GM19035 (cell line): ENCODE measurements around the gene C19orf73.
A peak's percentile ranks its signal among the peaks of the same experiment; 100 is the strongest.

Experiments used
- ATAC-seq: cut with Tn5 transposase; IDR thresholded peaks from one replicate; pipeline ENCODE4 v1.9.1; 2021; ENCODE audit not compliant: unreplicated experiment

Gene C19orf73

DNA sequence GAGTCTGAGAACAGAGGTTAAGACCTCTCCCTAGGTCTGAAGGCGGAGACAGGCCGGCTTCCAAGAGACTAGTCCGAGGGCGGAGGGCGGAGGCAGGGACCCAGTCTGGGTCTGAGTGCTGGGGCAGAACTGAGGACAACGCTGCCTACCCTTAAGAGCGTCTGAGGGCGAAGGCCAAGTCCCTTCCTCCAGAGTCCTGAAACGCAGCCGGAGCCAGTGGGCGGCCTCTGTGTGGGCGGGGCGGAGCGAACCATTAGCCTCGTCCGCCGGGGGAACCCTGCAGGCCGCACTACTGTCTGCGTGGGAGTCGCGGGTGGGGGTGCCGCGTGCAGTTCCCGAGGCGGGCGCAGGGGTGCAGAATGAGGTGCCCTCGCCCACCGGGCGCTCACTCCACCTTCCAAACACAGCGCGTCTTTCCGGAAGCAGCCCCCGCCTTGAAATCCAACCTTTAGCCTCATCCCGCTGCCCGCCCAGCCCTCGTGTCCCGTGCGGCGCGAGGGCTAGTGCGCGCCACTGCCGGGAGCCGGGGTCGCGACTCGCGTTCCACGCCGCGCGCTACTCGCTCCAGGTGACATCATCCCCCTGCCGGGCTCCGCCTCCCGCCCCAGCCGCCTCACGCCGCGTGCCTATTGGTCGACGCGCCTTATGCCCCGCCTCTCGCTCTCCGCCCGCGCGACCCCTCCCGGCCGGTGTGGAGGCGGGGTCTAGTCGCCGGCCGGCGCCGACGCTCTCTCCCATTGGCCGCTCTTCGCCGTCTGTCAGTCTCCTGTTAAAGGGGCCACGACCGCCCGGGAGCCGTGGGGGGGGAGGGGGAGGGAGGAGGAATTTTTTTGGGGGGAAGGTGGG is at the start of gene C19orf73:
Gene C19orf73 (minus strand): TSS at position 579 of the 846 bp plus-strand sequence. CDS start 121 bp downstream, at position 458.
- peak; percentile 75 for ATAC-seq

DNA sequence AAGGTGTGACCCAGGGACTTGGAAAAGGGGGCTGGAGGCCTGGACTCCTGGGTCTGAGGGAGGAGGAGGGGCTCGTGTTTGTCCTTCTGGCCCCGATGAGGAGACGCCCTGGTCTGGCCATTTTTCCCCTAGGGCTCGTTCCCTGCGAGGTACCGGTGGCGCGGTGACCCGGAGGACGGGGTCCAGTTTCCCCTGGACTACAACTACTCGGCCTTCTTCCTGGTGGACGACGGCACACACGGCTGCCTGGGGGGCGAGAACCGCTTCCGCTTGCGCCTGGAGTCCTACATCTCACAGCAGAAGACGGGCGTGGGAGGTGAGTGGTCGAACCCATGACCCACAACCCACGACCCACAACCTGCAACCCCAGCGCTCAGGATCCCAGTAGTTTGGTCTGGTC is 49.5 kb upstream of the C19orf73 start:
- ATAC-seq: no peak

DNA sequence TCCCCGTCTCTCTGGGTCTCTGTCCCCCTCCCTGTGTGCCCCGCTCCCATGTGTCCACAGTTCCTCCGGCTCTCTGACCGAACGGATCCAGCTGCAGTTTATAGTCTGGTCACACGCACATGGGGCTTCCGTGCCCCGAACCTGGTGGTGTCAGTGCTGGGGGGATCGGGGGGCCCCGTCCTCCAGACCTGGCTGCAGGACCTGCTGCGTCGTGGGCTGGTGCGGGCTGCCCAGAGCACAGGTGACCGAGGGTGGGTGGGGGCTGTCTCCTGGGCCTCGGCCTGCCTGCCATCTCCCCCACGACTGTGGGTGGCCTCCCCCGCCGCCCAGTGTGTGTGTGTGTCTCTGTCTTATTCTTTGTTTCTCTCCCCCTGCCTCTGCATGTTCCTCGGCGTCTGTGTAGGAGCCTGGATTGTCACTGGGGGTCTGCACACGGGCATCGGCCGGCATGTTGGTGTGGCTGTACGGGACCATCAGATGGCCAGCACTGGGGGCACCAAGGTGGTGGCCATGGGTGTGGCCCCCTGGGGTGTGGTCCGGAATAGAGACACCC is 49.0 kb upstream of the C19orf73 start:
- no peak for ATAC-seq

GRCh38 chr19:49165865-49166301 is 46.9 kb upstream of the C19orf73 start:
- ATAC-seq: no peak

DNA sequence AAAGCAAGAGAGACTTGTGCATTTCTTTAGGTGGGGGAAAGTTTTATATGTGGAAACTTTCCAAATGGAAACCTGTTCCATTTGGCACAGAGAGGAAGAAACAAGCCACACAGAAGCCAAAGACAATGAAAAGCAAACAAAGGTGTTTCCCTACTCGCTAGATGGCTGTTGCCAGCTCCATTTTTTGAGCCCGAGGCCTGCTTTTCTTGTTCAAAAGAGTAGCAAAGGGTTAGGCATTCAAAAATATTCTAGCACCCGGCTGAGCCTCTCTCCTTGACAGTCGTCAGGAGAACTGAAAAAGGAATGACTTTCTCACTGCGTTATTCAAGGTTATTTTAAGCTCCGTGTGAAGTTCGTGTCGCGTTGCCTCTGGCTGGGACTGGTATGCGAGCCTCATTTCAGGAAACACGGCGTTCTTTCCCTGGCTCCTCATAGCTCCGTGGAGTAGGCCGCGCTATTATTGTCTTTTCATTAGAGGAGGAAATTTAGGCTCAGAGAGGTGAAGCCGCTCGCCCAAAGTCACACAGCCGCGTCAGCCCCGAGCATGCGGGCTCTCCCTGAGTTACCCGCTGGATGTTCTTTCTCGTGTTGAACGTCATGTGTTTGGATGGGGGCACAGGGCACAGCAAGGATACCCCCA is 46.3 kb upstream of the C19orf73 start:
- no peak for ATAC-seq

GRCh38 chr19:49161987-49162386 is 43.0 kb upstream of the C19orf73 start:
- ATAC-seq: no peak

DNA sequence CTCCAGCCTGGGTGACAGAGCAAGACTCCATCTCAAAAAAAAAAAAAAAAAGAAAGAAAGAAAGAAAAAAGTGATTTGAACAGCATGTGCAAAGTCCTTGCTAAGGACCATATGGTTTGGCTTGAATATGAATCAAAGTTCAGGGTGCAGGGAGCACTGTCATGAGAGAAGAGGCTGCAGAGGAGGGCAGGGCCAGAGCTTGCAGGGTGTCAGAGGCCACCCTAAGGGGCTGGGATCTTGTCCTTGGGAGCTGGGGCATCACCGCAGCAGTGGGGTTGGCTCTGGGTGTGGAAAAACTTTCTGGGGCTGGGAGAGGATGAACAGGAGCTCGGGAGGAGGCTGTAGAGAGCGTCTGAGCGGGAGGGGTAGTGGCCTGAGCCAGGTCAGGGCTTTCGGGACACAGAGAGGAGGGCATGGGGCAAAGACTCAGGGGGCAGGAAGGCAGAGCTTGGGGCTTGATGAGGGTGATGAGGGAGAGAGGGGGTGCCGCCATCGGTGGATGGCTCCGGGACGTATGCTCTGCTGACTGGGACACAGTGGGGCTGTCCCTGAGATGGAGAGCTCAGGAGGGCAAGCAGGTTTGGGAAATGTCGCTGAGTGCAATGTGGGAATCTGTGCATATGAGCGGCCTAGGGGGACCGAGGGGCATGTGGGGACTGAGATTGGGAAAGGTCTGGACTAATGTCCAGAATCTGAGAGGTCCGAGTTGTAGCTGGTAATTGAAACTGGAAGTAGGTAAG is 41.7 kb upstream of the C19orf73 start:
- no peak for ATAC-seq

DNA sequence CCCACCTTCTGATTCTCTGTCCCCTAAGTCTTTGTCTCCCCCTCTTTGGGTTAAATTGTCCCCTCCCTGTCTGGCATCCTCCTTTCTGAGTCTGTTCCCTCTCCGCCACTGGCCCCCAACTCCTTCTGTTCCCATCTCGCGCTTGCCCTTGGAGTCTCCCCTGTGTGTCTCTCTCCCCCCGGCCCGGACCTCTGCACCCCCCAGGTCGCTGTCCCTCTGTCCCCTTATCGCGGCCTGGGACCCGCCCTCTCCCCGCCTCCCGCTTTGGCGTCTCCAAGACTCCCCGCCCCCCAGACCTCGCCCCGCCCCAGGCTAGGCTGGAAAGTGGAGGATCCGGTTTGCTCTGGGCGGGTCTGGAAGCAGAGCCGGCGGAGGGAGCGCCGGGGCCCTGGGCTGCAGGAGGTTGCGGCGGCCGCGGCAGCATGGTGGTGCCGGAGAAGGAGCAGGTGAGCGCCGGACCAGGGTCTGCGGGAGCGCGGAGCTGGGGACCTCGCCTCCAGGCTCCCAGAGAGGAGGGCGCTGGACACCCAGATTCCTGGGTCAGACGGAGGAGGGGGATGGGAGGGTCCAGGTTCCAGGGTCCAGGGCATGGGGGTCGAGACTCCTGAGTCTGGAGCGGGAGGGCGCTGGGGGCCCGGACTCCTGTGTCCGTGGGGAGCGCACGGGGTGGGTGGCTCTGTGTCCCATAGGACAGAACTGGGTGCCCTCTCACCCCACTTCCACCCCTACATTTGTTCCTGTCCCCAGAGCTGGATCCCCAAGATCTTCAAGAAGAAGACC is 38.7 kb upstream of the C19orf73 start, which contains the start of gene TRPM4:
Gene TRPM4 (plus strand): TSS at position 348 of the 780 bp plus-strand sequence. CDS start 75 bp downstream, at position 423.
- ATAC-seq: no peak

DNA sequence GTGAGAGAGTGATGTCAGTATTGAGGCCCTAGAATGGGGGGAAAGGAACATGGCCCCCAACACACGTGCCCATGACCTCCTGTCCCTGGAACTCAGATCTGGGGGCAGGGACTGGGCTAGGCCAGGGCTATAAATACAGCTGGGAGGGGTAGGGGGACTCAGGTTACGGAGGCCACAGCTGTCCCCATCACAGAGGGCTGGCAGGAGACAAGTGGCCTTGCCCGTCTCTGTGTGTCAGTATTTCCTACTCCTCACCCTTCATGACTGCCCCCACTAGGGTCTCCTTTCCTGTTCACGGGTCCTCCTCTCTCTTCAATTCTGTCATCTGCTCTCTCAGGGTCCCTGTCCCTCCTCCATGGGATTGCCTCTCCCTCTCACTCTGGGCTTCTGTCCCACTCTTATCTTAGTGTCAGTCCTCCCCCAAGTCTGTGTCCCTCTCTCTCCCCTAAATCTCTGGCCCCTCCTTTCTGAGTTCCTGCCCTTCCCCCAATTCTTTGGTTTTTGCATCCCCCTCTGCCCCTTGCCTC is 36.9 kb upstream of the C19orf73 start:
- ATAC-seq: no peak

GRCh38 chr19:49155005-49155819 is 36.3 kb upstream of the C19orf73 start, which contains the start of gene HRC:
HRC (minus strand) TSS chr19:49155396; CDS start chr19:49155237, 159 bp downstream.
- ATAC-seq: no peak

- ATAC-seq: no peak
These were observed 35.3 kb upstream of the C19orf73 start for GRCh38 chr19:49154279-49154678.

GRCh38 chr19:49153167-49153809 is 34.3 kb upstream of the C19orf73 start:
- no peak for ATAC-seq

GRCh38 chr19:49152119-49152550 is 33.2 kb upstream of the C19orf73 start:
- no peak for ATAC-seq

DNA sequence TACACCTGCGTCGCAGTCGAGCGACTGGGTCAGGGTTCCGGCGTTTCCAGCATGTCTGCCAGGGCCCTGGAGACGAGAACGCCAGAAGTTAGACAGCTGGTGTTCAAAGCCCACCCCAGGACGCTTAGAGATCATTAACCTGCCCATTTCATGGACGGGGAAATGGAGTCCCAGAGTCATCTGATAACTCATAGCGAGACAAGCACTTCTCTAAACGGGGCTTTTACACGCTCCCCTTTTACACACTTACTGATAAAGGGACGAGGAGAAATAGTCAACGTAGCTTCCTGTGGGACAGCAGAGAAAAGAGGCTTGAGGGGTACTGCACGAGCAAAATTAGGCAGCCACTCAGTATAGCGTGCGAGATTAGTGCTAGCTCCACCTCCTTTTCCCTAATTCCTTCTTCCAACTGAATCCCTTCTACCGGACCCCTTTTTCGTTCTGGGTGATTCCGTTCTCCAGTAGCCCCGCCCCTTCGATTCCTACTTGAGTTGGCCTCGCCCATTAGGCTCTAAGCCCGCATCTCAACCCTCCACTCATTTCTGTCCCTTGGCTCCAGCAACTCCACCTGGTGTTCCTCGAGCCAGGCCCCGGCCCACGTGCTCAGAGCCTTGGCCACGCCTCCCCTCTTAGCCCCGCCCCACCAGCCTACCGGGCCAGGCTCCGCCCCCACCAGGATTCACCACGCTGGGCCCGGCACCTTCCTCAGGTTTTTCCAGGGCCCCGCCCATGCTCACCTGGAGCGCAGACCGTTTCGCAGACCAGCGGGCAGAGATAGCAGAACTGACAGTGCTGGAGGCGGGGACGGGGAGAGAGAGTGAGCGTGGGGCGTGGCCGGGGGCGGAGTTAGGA is 32.5 kb upstream of the C19orf73 start:
- ATAC-seq: no peak

DNA sequence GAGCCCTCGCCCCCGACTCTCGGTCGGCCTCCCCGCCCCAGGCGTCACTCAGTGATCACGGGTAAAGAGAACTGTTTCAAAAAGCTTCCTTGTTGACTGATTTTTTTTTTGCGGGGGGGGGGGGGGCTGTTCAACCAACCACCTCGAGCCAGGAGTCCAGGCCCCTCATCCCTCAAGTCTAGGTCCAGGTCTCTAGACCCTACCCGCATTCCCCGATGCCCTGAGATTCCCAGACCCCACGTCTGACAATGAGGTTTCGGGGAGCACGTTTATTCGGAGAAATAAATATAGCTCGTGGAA is 32.0 kb upstream of the C19orf73 start:
- ATAC-seq: no peak

GRCh38 chr19:49150106-49150943 is 31.4 kb upstream of the C19orf73 start:
- no peak for ATAC-seq

DNA sequence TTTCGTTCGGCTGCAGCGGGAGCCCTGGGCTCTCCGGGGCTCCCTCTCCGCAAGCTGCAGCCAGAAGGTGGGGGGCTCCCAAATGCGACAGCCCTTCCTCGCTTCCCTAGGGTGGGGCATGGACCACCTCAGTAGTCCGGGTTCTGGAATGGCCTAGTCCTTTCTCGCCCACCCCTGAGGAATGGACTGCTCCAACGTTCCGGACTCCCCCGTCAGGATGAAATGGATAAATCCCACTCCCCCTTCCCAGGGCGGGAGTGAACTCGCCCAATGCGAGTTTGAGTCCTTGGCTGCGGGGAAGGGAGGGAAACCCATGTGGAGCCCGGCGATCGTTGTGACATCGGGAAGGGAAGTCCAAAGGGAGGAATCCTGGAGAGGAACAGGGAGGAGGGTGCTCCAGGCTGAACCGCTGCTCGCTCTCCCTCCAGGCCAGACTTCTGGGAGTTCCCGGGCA is 30.7 kb upstream of the C19orf73 start:
- no peak for ATAC-seq
